Astrocyte (in vitro differentiated cells and primary cell): Measurements from ENCODE around the gene CCNI.

Experiments used
- CTCF ChIP-seq: IDR thresholded peaks from 2 replicates; pipeline ENCODE4 v1.5.1; 2011; ENCODE audit warnings: low read depth, mild to moderate bottlenecking, inconsistent platforms, low read length, moderate library complexity; ENCODE audit not compliant: insufficient read depth
- EZH2 ChIP-seq: IDR thresholded peaks from 2 replicates; pipeline ENCODE4 v1.6.1; 2012; ENCODE audit warnings: mild to moderate bottlenecking, low read length, inconsistent platforms; ENCODE audit not compliant: insufficient read depth

- no peak for TF ChIP-seq CTCF
- no peak for TF ChIP-seq EZH2
These were observed 47.5 kb downstream of the CCNI start for GRCh38 chr4:77028246-77028645.
